Myometrial cell (primary cell): ENCODE results near the gene ARL4A. TPM values are rescaled to one million over a fixed set of nuclear protein-coding genes. Genes with fewer than 3 reads are reported as not detected.

Experiments used
- total RNA-seq: library from RNA; depleted of rRNA; stranded (reverse); fragments of >200 nt; gene quantifications from 2 replicates; pipeline ENCODE4 v1.2.3, GENCODE V29; 2015

Gene ARL4A, protein sequence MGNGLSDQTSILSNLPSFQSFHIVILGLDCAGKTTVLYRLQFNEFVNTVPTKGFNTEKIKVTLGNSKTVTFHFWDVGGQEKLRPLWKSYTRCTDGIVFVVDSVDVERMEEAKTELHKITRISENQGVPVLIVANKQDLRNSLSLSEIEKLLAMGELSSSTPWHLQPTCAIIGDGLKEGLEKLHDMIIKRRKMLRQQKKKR
- total RNA-seq, result 29.4 and 35.8 TPM in 2 replicates

GRCh38 chr7:12686891-12687717, at the start of gene ARL4A:
Gene ARL4A, plus strand, starts transcription at chr7:12687633. Its CDS starts 622 bp downstream, at chr7:12688255.

Other genes with a start within 250 kb of the ARL4A start
- gene SCIN, start 116.9 kb upstream of the ARL4A start, total RNA-seq, result not detected in 2 replicates